Retinal pigment epithelial cell (primary cell): ENCODE results near the gene ZNF606.
A peak's percentile ranks its signal among the peaks of the same experiment; 100 is the strongest.

Experiments
- DNase-seq: peaks from one replicate; pipeline ENCODE4 v3.0.0-alpha.2; 2010; ENCODE audit warnings: low read depth
- H3K4me3 ChIP-seq: 2 replicates; pipeline ENCODE4 v1.5.1; 2011; ENCODE audit warnings: mild to moderate bottlenecking, low read length, control low read depth, moderate library complexity
- TF ChIP-seq, protein P1 (sequence below): conservative IDR thresholded peaks from 2 replicates; pipeline ENCODE4 v1.5.1; 2011; ENCODE audit warnings: low read depth, low read length, control low read depth, inconsistent platforms

ZNF606 gene

DNA sequence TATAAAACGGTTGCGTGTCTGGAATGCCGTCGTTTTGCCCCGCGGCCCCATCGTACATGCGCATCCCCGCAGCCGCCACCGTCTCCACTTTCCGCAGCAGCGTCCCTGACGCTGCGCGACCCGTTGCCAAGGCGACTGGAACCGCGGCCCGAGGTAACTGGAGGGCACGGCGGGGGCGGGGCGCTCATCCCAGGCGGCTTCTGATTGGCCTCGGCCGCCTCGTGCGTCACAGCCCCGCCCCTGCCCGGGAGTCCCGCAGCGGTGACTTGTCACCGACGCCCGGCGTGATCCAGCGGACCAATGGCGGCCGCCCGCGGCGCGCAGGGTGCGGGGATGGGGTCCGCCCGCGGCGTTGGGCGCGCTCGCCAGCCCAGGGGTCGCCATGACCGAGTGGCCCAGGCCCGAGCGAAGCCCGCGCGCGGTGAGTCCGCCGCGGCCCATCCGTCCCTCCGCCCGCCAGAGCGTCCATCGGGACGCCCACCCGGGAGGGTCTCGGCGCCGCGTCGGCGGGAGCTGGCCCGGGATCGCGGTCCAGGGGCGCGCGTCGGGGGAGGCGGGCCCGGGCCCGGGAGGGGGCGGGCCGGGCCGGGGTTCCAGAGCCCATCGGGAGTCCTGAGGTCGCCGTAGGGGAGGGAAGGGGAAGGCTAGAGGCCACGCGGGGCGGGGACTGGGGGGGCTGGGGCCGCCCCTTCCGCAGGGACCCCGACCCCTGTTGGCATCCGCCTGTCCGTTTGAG lies 31.3 kb upstream of the ZNF606 start, which contains the start of gene ZSCAN1:
ZSCAN1 (plus strand) TSS at position 285 of the 736 bp plus-strand sequence. CDS start 3,812 bp downstream, outside the sequence.
- peak; percentile 48 for DNase-seq
- TF ChIP-seq, protein P1, sequence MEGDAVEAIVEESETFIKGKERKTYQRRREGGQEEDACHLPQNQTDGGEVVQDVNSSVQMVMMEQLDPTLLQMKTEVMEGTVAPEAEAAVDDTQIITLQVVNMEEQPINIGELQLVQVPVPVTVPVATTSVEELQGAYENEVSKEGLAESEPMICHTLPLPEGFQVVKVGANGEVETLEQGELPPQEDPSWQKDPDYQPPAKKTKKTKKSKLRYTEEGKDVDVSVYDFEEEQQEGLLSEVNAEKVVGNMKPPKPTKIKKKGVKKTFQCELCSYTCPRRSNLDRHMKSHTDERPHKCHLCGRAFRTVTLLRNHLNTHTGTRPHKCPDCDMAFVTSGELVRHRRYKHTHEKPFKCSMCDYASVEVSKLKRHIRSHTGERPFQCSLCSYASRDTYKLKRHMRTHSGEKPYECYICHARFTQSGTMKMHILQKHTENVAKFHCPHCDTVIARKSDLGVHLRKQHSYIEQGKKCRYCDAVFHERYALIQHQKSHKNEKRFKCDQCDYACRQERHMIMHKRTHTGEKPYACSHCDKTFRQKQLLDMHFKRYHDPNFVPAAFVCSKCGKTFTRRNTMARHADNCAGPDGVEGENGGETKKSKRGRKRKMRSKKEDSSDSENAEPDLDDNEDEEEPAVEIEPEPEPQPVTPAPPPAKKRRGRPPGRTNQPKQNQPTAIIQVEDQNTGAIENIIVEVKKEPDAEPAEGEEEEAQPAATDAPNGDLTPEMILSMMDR: no peak
- H3K4me3 ChIP-seq: peak within 1 kb of the TSS; percentile 40

- TF ChIP-seq, protein P1: no peak
- H3K4me3 ChIP-seq: no peak overlapping the region
- no peak for DNase-seq
These were observed 22.0 kb upstream of the ZNF606 start for GRCh38 chr19:58024661-58025060.

DNA sequence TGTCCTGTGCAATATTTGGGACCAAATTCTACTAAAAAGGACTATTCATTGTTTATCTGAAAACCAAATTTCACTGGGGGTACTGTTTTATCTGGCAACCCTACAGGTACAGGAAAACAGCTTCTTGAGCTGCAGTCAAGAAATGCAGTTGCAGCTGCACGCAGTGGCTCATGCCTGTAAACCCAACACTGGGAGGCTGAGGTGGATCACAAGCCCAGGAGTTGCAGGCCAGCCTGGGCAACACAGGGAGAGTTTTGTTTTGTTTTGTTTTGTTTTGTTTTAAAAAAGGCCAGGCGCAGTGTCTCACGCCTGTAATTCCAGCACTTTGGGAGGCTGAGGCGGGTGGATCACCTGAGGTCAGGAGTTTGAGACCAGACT lies 19.7 kb upstream of the ZNF606 start:
- H3K4me3 ChIP-seq: no peak overlapping the region
- TF ChIP-seq, protein P1: no peak
- DNase-seq: no peak

DNA sequence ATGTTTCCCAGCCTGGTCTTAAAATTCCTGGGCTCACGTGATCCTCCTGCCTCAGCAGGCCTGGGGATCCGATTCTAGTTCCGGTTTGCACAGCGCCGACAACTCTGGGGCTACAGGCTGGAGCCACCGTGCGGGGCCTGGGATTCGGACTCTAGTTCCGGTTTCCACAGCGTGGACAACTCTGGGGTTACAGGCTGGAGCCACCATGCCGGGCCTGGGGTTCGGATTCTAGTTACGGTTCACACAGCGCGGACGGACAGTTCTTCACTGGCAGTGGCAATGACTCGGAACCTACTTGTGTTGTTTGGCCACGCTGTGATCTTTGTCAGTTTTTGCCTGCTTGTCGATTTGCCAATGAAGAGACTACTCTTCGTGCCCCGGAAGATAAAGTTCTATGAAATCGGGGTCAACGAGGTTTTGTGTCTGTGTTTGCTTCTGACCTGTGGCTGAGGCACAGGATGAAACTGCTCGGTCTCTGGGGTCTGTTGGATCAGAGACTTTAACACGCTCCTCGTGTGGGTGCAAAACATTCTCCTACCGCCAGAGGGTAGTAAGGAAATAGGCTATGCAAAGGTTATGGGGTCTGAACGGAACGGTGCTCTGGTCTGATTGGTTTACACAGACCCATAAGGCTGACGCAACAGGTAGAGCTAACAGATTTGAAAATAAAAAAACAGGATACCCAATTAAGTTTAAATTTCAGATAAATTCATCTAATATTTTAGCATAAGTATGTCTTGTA lies 19.1 kb upstream of the ZNF606 start:
- no peak overlapping the region for H3K4me3 ChIP-seq
- DNase-seq: no peak
- TF ChIP-seq, protein P1: peak; percentile 46

DNA sequence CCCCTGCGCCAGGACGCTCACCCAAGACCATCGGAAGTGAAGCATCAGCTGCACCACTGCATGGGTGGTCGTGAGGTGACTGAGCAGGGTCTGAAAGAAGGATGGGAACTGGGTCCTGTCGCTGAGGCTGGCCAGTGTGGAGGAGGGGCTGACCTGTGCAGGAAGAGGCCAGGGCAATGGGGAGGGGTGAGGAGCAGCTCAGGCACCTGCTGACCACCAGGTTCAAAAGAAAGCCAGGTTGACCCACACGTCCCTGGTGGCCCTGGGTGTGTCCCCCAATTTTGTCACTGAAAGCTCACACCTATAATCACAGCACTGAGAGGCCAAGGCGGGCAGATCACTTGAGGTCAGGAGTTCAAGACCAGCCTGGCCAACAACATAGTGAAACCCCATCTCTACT lies 17.5 kb upstream of the ZNF606 start:
- no peak overlapping the region for H3K4me3 ChIP-seq
- TF ChIP-seq, protein P1: no peak

GRCh38 chr19:58014141-58014540 lies 11.5 kb upstream of the ZNF606 start:
- TF ChIP-seq, protein P1: no peak
- no peak overlapping the region for H3K4me3 ChIP-seq
- no peak for DNase-seq

More for the DNA sequence above, 17.5 kb upstream of the ZNF606 start:
- no peak for DNase-seq
